GM21786 (cell line): ENCODE results near the gene SGMS1.

ENCODE experiments used
- ATAC-seq: cut with Tn5 transposase; IDR thresholded peaks from one replicate; pipeline ENCODE4 v1.9.1; 2021; ENCODE audit not compliant: unreplicated experiment

SGMS1 gene

DNA sequence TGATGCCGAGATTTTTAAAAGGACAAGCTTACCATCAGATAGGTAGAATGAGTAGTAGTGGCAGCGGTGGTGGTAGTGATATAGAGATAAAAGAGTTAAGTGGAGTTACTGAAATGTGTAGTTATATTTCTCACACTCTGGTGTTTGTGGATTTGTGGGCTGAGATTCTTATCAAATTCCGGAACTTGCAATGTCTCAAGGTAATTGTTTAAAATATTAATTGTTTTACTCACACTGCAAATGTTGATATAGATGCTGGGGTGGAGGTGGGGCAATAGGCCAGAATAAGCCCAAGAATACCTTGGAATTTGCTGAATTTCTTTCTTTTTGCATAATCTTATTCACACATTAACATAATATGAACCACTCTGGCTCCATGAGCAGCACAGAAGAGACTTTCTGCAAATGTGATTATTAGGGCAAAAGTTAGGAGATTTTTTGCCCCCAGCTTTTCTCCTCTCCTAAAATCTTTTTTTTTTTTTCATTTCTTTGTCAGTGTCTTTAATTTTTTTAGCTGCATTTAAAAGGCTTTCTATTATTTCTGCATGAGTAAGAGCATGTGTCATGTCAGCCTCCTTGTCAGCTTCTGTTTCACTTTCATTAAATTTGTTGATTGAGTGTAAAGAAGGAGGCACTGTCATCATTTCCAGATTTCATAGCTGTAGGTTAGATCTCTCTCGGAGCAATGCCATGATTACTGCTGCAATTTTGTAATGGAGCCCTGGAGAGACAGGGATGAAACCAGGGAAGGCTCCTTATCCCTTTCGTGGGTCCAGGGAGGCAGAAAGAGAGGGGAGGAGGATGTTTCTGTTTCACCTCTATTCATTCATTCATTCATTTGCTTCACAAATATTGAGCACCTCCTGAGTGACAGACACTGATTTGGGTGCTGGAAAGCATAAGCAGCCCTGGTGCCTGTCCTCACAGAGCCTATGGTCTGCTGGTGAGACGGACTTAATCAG lies 13.1 kb upstream of the SGMS1 start:
- ATAC-seq, result peak; percentile 83

DNA sequence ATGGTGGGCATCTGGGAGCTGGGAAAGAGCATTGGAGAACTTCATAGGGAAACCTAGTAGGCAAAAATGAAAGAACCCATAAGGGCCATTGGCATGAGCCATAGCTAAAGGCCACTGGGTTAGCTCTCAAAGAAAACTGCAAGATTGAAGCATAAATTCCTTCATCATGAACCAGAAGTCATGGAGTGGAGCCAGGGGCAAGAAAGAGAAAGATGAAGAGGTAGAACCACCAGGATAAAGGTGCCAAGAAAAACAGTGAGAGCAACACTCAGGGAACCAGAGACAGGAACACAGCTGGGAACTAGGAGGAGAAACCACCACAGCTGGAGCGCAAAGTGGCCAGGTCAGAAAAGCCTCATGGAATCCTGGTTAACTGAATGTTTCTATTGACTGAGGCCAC lies 11.5 kb upstream of the SGMS1 start:
- no peak for ATAC-seq

DNA sequence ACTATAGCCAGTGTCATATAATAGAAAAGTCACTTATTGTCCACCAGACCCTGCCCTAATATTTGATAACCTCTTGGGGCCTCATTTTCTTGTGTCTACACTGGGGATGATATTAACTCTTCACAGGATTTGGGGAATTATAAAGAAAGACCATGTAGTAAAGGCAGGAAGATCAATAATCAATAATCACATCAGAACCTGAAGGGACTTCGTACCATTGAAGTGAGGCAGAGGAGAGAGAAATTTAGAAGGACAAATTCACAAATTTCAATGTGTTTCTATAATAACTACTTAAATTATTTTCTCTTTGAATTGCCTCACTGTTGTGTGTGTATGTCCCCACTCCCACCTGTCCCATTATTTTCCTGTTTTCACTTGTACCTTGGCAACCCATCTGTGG lies 10.7 kb upstream of the SGMS1 start:
- ATAC-seq, result no peak

DNA sequence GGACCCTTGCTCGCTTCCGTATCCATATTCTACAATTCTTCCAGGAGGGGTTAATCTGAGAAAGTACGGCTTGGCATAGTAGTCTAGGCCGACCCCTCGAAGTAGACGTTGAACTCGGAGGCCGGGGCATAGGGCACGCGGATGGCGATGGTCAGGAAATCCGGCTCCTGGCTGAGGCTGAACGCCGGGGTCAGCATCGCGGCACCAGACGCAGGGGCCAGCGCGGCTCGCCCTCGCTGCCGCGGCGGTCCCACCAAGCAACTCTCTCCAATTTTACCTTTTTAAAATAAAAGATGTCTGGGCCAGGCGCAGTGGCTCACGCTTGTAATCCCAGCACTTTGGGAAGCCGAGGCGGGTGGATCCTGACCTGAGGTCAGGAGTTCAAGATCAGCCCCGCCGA lies 7.3 kb upstream of the SGMS1 start:
- ATAC-seq, result no peak

DNA sequence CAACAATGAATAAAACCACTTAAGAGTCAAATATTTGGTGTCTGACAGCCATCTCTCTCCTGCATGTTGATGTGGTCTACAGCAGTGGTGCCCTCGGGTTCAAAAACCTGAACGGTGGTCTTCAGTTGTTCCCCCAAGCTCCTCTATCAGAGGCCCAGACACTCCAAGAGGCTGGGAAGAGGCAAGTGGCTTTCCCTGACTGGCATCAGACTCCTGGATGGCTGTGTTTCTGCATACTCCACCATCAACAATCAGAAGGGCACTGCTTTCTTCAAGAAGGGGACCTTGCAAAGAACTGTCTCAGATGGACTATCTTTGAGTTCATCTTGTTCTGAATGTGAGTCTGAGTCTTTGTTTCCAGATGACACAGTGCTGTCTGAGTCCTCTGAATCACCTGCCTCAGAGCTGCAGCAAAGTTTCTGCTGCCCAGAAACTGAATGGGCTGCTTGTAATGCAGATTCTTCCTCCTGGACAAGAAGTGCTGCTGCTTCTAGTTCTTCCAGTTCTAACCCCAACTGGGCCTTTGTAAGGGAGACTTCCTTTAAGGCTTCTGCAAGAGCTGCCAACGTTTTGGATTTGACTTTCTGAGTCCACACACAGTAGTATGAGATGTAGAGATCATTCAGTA lies 5.9 kb upstream of the SGMS1 start:
- ATAC-seq, result no peak

DNA sequence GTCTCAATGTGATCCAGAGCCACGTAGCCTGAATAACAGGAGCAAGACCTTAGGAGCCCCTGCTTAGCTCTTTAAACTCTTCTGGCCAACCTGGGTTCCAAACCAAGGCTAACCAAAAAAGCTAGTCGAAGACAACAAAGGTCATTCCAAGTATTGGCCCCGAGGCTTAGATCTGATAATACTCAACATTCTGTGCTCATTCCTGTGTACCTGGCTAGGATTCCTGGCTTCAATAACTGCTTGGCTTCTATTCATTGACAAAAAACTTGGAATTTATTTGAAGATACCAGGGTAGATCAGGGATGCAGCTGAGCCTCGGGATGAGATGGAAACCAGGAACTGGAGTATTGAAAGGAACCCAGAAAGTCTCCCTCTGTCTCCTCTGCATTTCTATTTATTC lies 4.1 kb upstream of the SGMS1 start:
- ATAC-seq, result no peak

DNA sequence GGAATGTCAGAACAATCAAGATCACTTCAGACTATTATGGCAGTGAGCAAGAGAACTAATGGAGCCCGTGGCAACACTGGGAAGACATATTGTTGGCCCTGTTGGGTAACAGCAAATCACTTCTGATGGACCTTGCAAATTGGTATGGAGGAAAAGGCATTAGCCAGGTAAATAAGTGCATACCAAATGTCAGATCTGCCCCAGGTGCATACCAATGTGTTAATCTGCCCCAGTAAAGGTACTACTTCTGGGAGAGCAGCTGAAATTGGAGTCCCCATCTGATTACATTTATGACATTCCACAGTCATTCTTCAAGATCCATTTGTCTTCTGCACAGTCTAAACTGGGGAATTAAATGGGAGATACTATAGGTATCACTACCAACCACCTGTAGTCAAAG lies 3.7 kb upstream of the SGMS1 start:
- no peak for ATAC-seq

DNA sequence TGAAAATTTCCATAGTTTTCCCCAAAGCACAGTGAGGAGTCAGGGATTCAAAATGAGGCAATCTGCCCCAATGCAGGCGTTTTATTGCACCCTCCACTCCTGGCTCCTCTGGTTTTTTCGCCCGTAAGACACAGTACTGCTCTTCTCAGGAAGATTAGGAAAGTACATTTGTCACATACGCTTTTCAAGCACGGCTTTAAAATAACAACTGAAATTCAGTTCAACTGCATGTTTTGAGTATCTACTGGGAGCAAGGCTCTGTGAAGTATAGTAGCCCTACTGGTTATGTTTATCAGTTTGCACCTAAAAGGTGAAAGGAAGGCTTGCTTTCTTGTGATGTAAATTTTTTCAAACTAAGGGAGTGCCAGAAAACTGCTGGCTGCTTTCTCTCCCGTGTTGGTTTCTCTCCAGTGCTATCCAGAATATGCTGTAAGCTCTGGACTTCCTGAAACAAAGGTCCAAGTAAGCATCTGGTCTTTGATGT lies 1.9 kb upstream of the SGMS1 start:
- no peak for ATAC-seq

DNA sequence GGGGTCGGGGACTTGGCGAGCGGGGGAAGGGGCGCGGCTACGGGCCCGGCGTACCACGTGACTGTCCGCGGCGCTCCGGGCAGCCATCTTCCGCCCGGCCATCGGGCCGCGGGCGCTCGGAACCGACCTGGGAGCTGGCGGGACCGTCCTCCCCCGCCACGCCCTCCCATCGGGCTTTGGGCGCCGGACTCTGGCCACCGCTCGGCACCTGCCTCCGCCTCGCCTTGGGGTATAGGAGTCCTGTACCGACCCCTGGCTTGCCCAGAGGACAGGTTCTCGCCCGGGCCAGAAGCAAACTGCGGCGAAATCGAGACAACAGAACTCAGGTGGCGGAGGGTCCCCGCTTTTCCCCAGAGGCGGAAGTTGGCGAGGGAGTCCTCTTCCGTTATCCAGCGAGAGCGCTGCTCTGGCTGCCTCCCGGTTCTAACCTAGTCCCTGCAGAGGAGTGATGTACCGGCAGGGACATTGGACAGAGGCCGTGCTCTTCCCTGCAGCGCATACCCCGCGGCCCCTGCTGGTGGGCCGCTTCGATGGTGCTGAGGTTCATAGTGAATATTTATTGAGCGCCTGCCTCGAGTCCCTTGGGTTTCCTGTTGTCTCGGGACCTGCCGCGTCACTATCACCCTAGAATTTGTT lies 1.2 kb upstream of the SGMS1 start:
- peak; percentile 37 for ATAC-seq

DNA sequence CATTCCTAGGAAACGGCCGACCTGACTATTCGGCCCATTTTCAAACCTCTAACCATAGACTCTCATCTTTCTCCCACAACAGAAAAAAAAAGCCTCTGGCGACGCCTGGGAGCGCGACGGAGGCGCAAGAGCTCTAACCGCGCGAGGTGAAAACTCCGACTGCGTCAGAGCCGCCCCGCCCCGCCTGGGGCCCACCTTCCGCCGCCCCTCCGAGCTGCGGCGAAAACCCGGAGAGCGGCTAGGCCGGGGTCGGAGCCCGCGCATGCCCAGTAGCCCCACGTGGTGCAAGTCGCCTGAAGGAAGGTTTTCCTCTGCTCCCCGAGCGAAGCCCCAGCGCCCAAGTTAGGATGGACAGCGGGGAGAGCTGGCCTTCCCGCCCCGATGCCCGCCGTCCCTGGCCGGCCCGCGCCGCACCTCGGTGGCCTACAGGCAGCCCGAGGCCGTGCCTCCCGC lies 683 bp upstream of the SGMS1 start:
- peak; percentile 45 for ATAC-seq

DNA sequence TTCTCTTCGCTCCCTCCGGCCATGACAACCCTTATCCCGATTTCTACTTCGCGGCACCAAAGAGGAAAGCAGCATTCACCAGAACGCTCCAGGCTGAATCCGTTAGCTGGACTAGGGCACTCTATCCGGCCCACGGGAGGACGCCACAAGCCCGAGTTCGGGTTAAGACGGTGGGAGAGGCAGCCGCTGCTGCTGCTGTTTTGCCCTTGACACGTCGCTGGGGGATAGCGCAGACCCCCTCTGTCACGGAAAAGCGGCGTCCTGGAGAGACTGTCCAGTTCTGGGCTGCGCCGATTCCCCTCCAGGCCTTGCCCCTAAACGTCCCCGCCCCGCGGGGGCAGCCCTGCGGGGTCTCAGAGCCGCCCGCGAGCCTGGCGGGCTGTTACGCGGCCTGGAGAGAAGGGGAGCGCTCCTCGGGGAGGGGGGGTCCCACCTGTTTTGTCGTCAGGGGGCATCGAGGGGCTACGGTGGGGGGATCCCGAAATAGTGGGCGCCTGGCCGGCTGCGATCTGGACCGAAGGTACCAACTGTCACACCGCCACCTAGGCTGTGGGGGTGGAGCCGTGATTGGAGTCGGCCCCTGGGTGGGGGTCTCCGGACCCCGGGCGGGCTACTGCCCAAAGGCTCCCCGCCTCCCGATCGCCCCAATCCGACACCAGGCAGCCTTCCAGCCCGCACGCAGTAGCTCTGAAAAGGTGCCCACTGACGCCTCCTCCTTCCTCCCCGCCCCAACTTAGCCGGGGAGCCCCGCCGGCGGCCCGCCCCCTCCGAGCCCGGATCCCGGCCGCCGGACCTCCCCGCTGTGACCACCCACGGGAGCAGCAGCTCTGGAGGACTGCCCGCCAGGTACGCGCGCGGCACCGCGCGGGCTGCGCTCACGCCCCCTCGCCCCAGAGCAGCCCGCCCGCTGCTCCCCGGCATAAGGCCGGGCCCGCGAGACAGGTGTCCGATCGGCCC lies 772 bp downstream of the SGMS1 start:
- peak; percentile 3 for ATAC-seq

DNA sequence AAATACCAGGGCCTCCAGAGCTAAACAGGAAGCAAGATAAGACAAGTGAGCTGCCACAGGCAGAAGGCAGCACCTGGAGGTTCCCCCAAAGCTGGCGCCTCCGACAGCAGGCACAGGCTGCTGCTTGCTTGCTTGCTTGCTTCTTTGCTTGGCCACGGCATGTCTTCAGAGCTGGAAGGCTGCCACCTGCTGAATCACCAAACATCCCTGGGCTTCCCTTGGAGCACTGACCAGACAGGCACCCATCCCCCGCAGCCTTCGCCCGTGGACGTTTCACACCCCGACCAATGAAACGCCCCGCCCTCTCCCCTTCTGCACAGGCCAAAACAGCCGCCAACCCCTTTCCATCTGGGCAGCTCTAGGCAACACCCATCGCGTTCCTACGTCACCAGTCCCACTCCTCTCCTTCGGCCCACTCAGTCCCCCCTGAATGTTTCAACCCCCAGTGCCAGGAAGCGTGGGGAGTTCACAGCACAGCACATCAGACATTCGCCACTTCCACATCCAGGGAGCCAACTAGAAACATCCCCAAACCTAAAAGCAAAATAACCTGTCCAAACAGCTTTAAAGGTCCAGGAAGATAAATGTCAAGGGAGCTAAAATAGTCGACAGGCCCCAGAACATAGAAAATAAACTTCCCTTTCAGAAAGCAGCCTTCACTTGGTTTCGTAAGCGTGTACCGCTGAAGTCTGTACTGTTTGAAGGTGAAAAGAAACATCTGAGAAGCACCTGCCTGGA lies 1.6 kb downstream of the SGMS1 start:
- peak; percentile 29 for ATAC-seq

DNA sequence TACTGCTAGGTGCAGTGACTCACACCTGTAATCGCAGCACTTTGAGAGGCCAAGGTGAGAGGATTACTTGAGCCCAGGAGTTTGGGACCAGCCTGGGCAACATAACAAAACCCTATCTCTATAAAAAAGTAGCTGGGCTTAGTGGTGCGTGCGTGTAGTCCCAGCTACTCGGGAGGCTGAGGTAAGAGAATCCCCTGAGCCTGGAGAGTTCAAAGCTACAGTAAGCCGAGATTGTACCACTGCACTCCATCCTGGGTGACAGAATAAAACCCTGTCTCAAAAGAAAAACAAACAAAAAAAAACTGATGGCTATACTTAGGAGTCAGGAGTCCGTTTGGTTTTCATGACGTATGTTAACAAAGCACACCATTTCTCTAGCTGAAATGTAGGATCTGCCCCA lies 2.9 kb downstream of the SGMS1 start:
- no peak for ATAC-seq

DNA sequence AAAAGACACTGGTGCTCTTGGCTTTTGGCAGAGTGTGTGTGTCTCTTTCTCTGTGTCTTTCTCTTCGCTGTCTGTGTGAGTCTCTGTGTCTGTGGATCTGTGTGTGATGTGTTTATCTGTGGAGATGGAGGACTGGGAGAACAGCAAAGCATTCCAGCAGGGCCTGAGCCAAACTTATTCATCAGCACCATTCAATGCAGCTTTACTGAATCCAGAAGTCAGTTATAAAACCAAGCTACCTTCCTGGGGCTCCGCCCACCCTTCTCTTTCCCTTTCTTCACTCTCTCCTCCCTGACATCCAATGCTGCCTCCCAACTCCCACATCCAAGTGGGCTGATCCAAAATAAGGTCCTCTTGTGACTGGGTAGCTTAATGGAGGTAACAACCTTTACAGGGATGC lies 3.9 kb downstream of the SGMS1 start:
- no peak for ATAC-seq

DNA sequence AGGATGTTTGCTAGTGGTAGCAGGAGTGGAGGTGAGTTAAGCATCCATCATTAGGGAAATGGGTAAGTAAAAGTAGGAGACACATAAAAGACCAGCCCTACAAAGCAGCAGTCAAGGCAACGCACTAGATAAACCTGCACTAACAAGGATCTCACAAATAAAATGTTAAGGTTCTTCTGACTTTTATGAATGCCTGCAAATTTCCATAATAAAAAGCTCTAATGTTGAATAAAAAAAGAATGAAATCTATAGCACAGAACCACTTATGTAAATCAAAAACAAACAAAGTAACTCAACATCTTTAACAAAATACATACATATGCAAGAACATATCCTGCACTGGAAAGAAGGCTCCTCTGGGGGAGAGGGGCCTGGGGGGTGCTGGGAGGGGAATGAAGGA lies 4.6 kb downstream of the SGMS1 start:
- ATAC-seq, result no peak

DNA sequence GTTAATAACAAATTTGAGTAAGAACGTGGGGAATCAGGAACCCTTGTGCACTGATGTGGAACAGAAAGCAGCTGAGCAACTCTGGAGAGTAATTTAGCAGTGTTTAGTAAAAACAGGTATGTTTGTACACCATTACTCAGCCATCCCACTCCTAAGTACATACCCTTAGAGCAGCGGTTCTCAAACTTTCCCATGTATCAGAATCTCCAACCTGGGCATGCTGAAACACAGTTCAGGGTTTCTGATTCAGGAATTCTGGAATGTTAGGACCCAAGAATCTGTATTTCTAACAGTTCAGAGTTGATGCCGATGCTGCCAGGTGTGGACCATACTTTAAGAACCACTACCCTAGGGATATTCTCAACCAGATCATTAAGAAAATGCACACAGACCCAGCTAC lies 5.1 kb downstream of the SGMS1 start:
- no peak for ATAC-seq

DNA sequence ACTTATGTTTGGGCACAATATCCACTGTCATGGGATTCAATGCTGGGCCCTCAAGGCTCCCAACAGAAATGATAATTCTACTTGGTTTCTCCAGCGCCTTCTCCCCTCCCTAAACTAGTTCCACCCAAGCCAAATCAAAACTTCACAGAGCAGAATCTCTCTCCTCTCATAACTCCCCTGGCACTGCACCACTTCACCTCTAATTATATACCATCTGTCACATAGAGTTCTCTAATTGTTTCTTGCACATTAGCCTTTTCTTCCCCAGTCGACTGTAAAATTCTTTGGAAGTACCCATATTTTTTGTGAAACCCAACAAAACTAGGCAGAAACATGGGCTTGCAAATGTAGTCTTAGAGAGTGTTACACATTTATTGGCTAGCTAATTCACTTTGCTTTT lies 8.1 kb downstream of the SGMS1 start:
- no peak for ATAC-seq

DNA sequence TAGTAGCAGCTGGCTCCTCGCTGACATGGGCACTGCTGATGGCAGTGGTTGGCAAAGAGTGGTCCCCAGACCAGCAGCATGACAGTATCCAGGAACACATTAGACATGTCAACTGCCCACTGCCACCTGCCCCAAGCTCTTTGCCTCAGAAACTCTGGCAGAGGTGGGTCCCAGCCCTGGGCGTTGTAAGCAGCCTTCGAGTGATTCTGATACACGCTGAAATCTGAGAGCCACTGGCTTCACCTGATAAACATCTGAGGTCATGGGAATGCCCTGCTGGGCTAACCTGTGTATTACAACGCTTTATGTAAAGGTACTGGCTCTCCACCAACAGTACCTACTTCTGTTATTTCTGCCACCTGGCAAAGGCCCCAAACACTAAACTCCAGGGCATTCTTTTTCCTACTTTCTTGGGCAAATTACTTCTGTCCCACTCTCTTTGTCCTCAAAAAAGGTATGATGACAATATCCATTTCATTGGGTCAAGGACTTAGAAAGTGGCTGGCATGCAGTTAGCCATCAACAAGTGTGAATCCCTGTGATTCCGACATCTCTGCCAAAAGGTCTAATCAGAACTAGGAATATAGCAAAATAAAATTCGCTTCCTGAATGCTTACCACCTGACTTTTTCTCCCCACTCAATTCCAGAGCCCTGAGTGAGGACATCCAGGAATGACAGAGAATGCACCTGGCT lies 9.2 kb downstream of the SGMS1 start:
- ATAC-seq, result peak; percentile 55

DNA sequence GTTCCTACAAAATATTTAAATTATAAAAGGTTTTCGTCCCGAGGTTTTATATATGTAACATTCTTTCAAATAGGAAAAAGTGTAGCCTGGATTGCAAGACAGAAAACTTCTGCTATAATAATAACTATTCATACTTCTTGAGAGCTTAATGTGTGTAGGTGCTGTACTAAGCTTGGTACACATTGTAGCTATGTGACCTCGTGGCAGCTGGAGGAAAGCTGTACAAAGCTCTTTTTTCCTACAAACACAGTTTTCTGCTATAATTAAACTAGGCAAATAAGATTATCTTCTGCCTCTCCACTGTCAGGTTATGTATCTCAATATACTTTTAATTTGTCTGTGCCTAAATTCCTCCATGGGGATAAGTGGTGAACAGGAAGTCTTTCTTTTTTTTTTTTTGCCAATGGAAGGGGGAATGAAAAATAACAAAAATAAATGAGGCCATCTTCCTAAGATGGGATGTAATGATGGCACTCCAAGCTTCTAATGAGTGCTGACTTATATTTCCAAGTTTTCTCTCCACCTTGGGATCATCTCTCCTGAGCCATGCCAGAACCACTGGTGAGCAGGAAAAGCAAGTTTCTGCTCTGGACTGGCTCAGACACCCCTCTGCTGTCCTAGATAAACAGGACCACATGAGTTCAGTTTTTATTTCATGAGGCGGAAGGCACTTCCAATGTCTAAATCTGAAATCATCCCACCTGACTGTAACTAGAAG lies 9.9 kb downstream of the SGMS1 start:
- ATAC-seq, result no peak
